WTC11 (cell line): ENCODE data around the gene NUP62CL.

Experiments
- ZNF121 ChIP-seq: sonication (generic); formaldehyde crosslinking; IDR thresholded peaks from 2 replicates; pipeline ENCODE4 v1.8.0; 2023; ENCODE audit warnings: missing genetic modification reagents
- TF ChIP-seq, protein P1 (sequence below): fragments of 200-600 bp; IDR thresholded peaks from 2 replicates; pipeline ENCODE4 v1.8.0; 2022; ENCODE audit warnings: antibody characterized with exemption
- TF ChIP-seq, protein P2 (sequence below): fragments of 250-450 bp; sonication (Bioruptor Pico); IDR thresholded peaks from 2 replicates; pipeline ENCODE4 v1.9.0; 2021; ENCODE audit warnings: moderate library complexity, mild to moderate bottlenecking, inconsistent platforms, borderline replicate concordance
- TF ChIP-seq, protein P3 (sequence below): sonication (generic); formaldehyde crosslinking; IDR thresholded peaks from 2 replicates; pipeline ENCODE4 v1.8.1; 2023; ENCODE audit warnings: mild to moderate bottlenecking, missing genetic modification reagents, moderate library complexity
- TF ChIP-seq, protein P4 (sequence below): sonication (generic); formaldehyde crosslinking; IDR thresholded peaks from 2 replicates; pipeline ENCODE4 v1.8.0; 2022; ENCODE audit warnings: mild to moderate bottlenecking, missing genetic modification reagents

DNA sequence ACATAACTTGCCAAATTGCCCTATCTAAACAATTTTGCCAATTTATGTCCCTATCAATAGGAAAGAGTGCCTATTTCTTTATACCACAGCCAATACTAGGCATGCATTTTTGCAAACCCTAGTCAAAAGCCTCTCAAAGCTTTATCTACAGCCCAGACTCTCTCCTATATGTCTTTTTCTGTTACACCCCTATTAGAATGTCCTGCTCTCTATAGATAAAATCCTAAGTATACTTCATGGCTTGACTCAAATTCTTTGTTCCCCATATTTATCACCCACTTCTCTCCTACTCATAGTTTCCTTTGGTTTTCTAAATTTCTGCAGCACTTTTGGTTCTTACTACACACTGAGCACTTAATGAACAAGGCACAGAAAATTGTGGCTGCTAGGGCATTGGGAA is 38.0 kb downstream of the NUP62CL start:
- TF ChIP-seq, protein P1, sequence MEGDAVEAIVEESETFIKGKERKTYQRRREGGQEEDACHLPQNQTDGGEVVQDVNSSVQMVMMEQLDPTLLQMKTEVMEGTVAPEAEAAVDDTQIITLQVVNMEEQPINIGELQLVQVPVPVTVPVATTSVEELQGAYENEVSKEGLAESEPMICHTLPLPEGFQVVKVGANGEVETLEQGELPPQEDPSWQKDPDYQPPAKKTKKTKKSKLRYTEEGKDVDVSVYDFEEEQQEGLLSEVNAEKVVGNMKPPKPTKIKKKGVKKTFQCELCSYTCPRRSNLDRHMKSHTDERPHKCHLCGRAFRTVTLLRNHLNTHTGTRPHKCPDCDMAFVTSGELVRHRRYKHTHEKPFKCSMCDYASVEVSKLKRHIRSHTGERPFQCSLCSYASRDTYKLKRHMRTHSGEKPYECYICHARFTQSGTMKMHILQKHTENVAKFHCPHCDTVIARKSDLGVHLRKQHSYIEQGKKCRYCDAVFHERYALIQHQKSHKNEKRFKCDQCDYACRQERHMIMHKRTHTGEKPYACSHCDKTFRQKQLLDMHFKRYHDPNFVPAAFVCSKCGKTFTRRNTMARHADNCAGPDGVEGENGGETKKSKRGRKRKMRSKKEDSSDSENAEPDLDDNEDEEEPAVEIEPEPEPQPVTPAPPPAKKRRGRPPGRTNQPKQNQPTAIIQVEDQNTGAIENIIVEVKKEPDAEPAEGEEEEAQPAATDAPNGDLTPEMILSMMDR: no peak
- no peak for TF ChIP-seq ZNF121 (CRISPR knock-in tag)
- TF ChIP-seq, protein P2, sequence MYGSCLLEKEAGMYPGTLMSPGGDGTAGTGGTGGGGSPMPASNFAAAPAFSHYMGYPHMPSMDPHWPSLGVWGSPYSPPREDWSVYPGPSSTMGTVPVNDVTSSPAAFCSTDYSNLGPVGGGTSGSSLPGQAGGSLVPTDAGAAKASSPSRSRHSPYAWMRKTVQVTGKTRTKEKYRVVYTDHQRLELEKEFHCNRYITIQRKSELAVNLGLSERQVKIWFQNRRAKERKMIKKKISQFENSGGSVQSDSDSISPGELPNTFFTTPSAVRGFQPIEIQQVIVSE: no peak
- TF ChIP-seq, protein P3, sequence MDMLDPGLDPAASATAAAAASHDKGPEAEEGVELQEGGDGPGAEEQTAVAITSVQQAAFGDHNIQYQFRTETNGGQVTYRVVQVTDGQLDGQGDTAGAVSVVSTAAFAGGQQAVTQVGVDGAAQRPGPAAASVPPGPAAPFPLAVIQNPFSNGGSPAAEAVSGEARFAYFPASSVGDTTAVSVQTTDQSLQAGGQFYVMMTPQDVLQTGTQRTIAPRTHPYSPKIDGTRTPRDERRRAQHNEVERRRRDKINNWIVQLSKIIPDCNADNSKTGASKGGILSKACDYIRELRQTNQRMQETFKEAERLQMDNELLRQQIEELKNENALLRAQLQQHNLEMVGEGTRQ (CRISPR knock-in tag): no peak
- TF ChIP-seq, protein P4, sequence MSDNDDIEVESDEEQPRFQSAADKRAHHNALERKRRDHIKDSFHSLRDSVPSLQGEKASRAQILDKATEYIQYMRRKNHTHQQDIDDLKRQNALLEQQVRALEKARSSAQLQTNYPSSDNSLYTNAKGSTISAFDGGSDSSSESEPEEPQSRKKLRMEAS (CRISPR knock-in tag): no peak
